ENCODE data around the gene LACTB.

- TF ChIP-seq CTCF (IDR thresholded peaks at IDR 0.05; ENCODE audit: insufficient read depth, low read length) (no peak), POLR2AphosphoS5 (IDR thresholded peaks at IDR 0.05; ENCODE audit: low read depth) (no peak), SPI1 (IDR thresholded peaks at IDR 0.05; ENCODE audit: borderline replicate concordance, low read depth) (no peak), REST (IDR thresholded peaks at IDR 0.05; ENCODE audit: insufficient replicate concordance, low read depth) (no peak), GABPA (IDR thresholded peaks at IDR 0.05; ENCODE audit: low read depth) (no peak)
Observed at GRCh38 chr15:63082366-63082765, 39.3 kb upstream of the LACTB start.

Data from HL-60 (cell line).